Brain microvascular endothelial cell (primary cell): Measurements from ENCODE around the gene AK8.

ENCODE experiments used
- DNase-seq: peaks from one replicate; pipeline ENCODE4 v3.0.0-alpha.2; 2020
- H3K27ac ChIP-seq: fragments of 250-450 bp; sonication (Bioruptor Pico); 2 replicates; pipeline ENCODE4 v1.5.1; 2020; ENCODE audit warnings: mild to moderate bottlenecking, moderate library complexity
- H3K27me3 ChIP-seq: fragments of 250-450 bp; sonication (Bioruptor Pico); replicated peaks from 2 replicates; pipeline ENCODE4 v1.5.1; 2020; ENCODE audit warnings: mild to moderate bottlenecking
- H3K36me3 ChIP-seq: fragments of 250-450 bp; sonication (Bioruptor Pico); replicated peaks from 2 replicates; pipeline ENCODE4 v1.5.1; 2020; ENCODE audit warnings: mild to moderate bottlenecking
- H3K4me3 ChIP-seq: 2 replicates; pipeline ENCODE4 v1.5.1; 2011; ENCODE audit warnings: low read depth, mild to moderate bottlenecking, control low read depth, low read length, moderate library complexity
- CTCF ChIP-seq: IDR thresholded peaks from 2 replicates; pipeline ENCODE4 v1.5.1; 2011; ENCODE audit warnings: low read depth, mild to moderate bottlenecking, moderate library complexity, low read length, control low read depth, inconsistent platforms; ENCODE audit errors: missing control alignments
- in situ Hi-C: cut with HindIII; loops from 2 replicates; pipeline ENCODE4 v1.10.0; 2017; ENCODE audit warnings: low sequenced_read_pairs, low pct_ligation_motif_present

AK8 gene

GRCh38 chr9:132823370-132824145, 54.5 kb downstream of the AK8 start:
- Histone ChIP-seq H3K27ac (no peak overlapping the region), H3K36me3 (no peaks in the 10 kb centered on the region), H3K27me3 (peaks cover 29% of the 10 kb centered on the region), H3K4me3 (no peak overlapping the region)
- no peak for DNase-seq
- no peak for TF ChIP-seq CTCF
- in situ Hi-C loops: no loop called here

GRCh38 chr9:132820169-132820944, 57.7 kb downstream of the AK8 start:
- Histone ChIP-seq H3K4me3 (no peak overlapping the region), H3K27ac (no peak overlapping the region), H3K27me3 (peaks cover 38% of the 10 kb centered on the region), H3K36me3 (no peaks in the 10 kb centered on the region)
- no peak for DNase-seq
- TF ChIP-seq CTCF: no peak
- in situ Hi-C loops: no loop called here

- Histone ChIP-seq H3K4me3 (no peak overlapping the region), H3K27me3 (peaks cover 27% of the 10 kb centered on the region), H3K27ac (no peak overlapping the region), H3K36me3 (no peaks in the 10 kb centered on the region)
- DNase-seq: no peak
- in situ Hi-C loops: no loop called here
- no peak for TF ChIP-seq CTCF
Observed at GRCh38 chr9:132818588-132818987, 59.5 kb downstream of the AK8 start.

GRCh38 chr9:132814937-132815336, 63.1 kb downstream of the AK8 start:
- DNase-seq: no peak
- peaks cover 16% of the 10 kb centered on the region for H3K27me3 ChIP-seq
- H3K27ac ChIP-seq: no peak overlapping the region
- no peak for TF ChIP-seq CTCF
- in situ Hi-C loops: no loop called here
- no peaks in the 10 kb centered on the region for H3K36me3 ChIP-seq
- H3K4me3 ChIP-seq: no peak overlapping the region

- peaks cover 15% of the 10 kb centered on the region for H3K27me3 ChIP-seq
- H3K27ac ChIP-seq: no peak overlapping the region
- no peak for TF ChIP-seq CTCF
- in situ Hi-C loops: no loop called here
- no peaks in the 10 kb centered on the region for H3K36me3 ChIP-seq
- H3K4me3 ChIP-seq: no peak overlapping the region
- DNase-seq: no peak
Observed at GRCh38 chr9:132813115-132813771, 64.8 kb downstream of the AK8 start.
